Neutrophil (primary cell): ENCODE measurements around the gene PTCSC3.

Experiments
- H3K27ac ChIP-seq: fragments of 200-600 bp; sonication (generic); 2 replicates; pipeline ENCODE4 v1.5.1; 2016; ENCODE audit warnings: mild to moderate bottlenecking, moderate library complexity
- H3K27me3 ChIP-seq: fragments of 200-600 bp; sonication (generic); 2 replicates; pipeline ENCODE4 v1.6.0; 2016; ENCODE audit warnings: mild to moderate bottlenecking
- H3K36me3 ChIP-seq: fragments of 200-600 bp; sonication (generic); 2 replicates; pipeline ENCODE4 v1.5.1; 2017
- H3K4me1 ChIP-seq, 2 experiments: fragments of 200-600 bp in 1 of 2; sonication (generic) in 1 of 2; 1 replicate in 1 of 2; 2 replicates in 1 of 2; pipeline versions ENCODE4 v1.5.1 to v1.6.1; 2013 to 2016; ENCODE audit warnings: low read depth in 1 of 2, low read length in 1 of 2, mild to moderate bottlenecking in 1 of 2, moderate library complexity in 1 of 2; ENCODE audit not compliant: control insufficient read depth in 1 of 2, insufficient read depth in 1 of 2
- H3K4me3 ChIP-seq, 2 experiments: fragments of 200-600 bp in 1 of 2; sonication (generic) in 1 of 2; 1 replicate in 1 of 2; 2 replicates in 1 of 2; pipeline ENCODE4 v1.5.1; 2013 to 2016; ENCODE audit warnings: low read depth in 1 of 2, low read length in 1 of 2, mild to moderate bottlenecking in 1 of 2, moderate library complexity in 1 of 2
- H3K9me3 ChIP-seq: fragments of 200-600 bp; sonication (generic); 2 replicates; pipeline ENCODE4 v1.5.1; 2016
- TF ChIP-seq, protein P1 (sequence below): fragments of 200-600 bp; sonication (generic); IDR thresholded peaks from 2 replicates; pipeline ENCODE4 v1.5.1; 2016; ENCODE audit warnings: antibody characterized with exemption

PTCSC3 gene

GRCh38 chr14:36086629-36087395 is 89.7 kb downstream of the PTCSC3 start:
- Histone ChIP-seq H3K9me3 (no peaks in the 10 kb centered on the region), H3K27ac (no peak overlapping the region), H3K27me3 (no peaks in the 10 kb centered on the region), H3K4me3 (no peak overlapping the region), H3K4me1 (no peaks in the 10 kb centered on the region), H3K36me3 (no peaks in the 10 kb centered on the region)
- TF ChIP-seq, protein P1, sequence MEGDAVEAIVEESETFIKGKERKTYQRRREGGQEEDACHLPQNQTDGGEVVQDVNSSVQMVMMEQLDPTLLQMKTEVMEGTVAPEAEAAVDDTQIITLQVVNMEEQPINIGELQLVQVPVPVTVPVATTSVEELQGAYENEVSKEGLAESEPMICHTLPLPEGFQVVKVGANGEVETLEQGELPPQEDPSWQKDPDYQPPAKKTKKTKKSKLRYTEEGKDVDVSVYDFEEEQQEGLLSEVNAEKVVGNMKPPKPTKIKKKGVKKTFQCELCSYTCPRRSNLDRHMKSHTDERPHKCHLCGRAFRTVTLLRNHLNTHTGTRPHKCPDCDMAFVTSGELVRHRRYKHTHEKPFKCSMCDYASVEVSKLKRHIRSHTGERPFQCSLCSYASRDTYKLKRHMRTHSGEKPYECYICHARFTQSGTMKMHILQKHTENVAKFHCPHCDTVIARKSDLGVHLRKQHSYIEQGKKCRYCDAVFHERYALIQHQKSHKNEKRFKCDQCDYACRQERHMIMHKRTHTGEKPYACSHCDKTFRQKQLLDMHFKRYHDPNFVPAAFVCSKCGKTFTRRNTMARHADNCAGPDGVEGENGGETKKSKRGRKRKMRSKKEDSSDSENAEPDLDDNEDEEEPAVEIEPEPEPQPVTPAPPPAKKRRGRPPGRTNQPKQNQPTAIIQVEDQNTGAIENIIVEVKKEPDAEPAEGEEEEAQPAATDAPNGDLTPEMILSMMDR = no peak

DNA sequence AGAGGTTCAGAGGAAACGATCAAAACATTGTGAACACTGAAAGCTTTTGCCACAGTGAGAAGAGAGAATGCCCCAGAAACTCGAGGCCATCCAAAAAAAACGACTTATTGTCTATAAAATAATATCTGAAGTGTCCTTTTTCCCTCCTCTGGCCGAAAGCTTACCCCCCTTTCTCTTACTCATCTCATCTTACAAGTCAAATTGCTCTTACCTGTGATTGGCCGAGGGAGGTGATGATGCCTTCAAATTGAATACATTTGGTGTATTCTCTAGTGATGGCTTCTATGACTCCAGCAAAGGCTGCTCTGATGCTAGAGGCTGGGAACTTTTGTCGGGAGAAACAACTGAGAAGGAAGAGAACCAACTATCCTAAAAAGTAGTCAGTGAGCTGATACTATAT is 90.7 kb downstream of the PTCSC3 start:
- Histone ChIP-seq H3K27me3 (no peaks in the 10 kb centered on the region), H3K27ac (no peak overlapping the region), H3K9me3 (no peaks in the 10 kb centered on the region), H3K4me3 (no peak overlapping the region), H3K4me1 (no peaks in the 10 kb centered on the region), H3K36me3 (no peaks in the 10 kb centered on the region)
- TF ChIP-seq, protein P1 = no peak
